Astrocyte (in vitro differentiated cells and primary cell): ENCODE data around the gene RAB11FIP3. TPM values are rescaled to one million over a fixed set of nuclear protein-coding genes. Genes with fewer than 3 reads are reported as not detected.

ENCODE experiments used
- DNase-seq: peaks from one replicate; pipeline ENCODE4 v3.0.0-alpha.2; 2010; ENCODE audit warnings: low read depth
- FAIRE-seq: peaks from 2 replicates; lab custom pipeline; 2011; peaks lifted over from hg19 to GRCh38; lab: Jason Lieb, UNC
- H2AFZ ChIP-seq: 2 replicates; pipeline ENCODE4 v1.6.0; 2012; ENCODE audit warnings: low read depth, low read length, inconsistent platforms
- H3K27ac ChIP-seq: 2 replicates; pipeline ENCODE4 v1.5.1; 2011; ENCODE audit warnings: low read depth, low read length, inconsistent platforms
- H3K27me3 ChIP-seq: 2 replicates; pipeline ENCODE4 v1.6.0; 2011; ENCODE audit warnings: low read length, inconsistent platforms; ENCODE audit not compliant: insufficient read depth
- H3K36me3 ChIP-seq: 2 replicates; pipeline ENCODE4 v1.5.1; 2011; ENCODE audit warnings: low read length, inconsistent platforms; ENCODE audit not compliant: insufficient read depth
- H3K4me1 ChIP-seq: 2 replicates; pipeline ENCODE4 v1.5.1; 2011; ENCODE audit warnings: low read length, inconsistent platforms; ENCODE audit not compliant: insufficient read depth
- H3K4me2 ChIP-seq: 2 replicates; pipeline ENCODE4 v1.6.0; 2012; ENCODE audit warnings: low read length, inconsistent platforms
- H3K4me3 ChIP-seq: 2 replicates; pipeline ENCODE4 v1.5.1; 2011; ENCODE audit warnings: low read depth, mild to moderate bottlenecking, low read length, inconsistent platforms; ENCODE audit not compliant: insufficient read depth
- H3K79me2 ChIP-seq: 2 replicates; pipeline ENCODE4 v1.6.0; 2012; ENCODE audit warnings: mild to moderate bottlenecking, low read length, inconsistent platforms; ENCODE audit not compliant: insufficient read depth
- H3K9ac ChIP-seq: 2 replicates; pipeline ENCODE4 v1.6.0; 2012; ENCODE audit warnings: mild to moderate bottlenecking, low read length, inconsistent platforms
- H3K9me3 ChIP-seq: 2 replicates; pipeline ENCODE4 v1.5.1; 2012; ENCODE audit warnings: low read depth, mild to moderate bottlenecking, low read length, inconsistent platforms; ENCODE audit not compliant: insufficient read depth
- H4K20me1 ChIP-seq: 2 replicates; pipeline ENCODE4 v1.6.0; 2012; ENCODE audit warnings: low read length, inconsistent platforms; ENCODE audit not compliant: insufficient read depth
- H3K27ac Mint-ChIP-seq: one replicate; pipeline ENCODE4 v1.8.0; 2021; ENCODE audit warnings: mild to moderate bottlenecking, mixed read lengths; ENCODE audit not compliant: unreplicated experiment
- H3K27me3 Mint-ChIP-seq: one replicate; pipeline ENCODE4 v1.8.0; 2021; ENCODE audit warnings: low read depth, mixed read lengths; ENCODE audit not compliant: unreplicated experiment
- H3K36me3 Mint-ChIP-seq: one replicate; pipeline ENCODE4 v1.8.0; 2021; ENCODE audit warnings: low read depth, mixed read lengths; ENCODE audit not compliant: unreplicated experiment
- H3K4me1 Mint-ChIP-seq: one replicate; pipeline ENCODE4 v1.8.0; 2021; ENCODE audit warnings: low read depth, mixed read lengths; ENCODE audit not compliant: unreplicated experiment
- H3K4me3 Mint-ChIP-seq: one replicate; pipeline ENCODE4 v1.8.0; 2021; ENCODE audit warnings: mild to moderate bottlenecking, moderate library complexity, mixed read lengths; ENCODE audit not compliant: unreplicated experiment
- H3K9me3 Mint-ChIP-seq: one replicate; pipeline ENCODE4 v1.8.0; 2021; ENCODE audit warnings: mild to moderate bottlenecking, mixed read lengths; ENCODE audit not compliant: unreplicated experiment
- EZH2 ChIP-seq: IDR thresholded peaks from 2 replicates; pipeline ENCODE4 v1.6.1; 2012; ENCODE audit warnings: mild to moderate bottlenecking, low read length, inconsistent platforms; ENCODE audit not compliant: insufficient read depth
- total RNA-seq: library from RNA; stranded (reverse); gene quantifications from 2 replicates; pipeline ENCODE4 v1.2.1, GENCODE V29; 2021
- TF ChIP-seq, protein P1 (sequence below): IDR thresholded peaks from 2 replicates; pipeline ENCODE4 v1.5.1; 2011; ENCODE audit warnings: low read depth, mild to moderate bottlenecking, inconsistent platforms, low read length, moderate library complexity; ENCODE audit not compliant: insufficient read depth

RAB11FIP3 gene
- total RNA-seq, 1 donor from 2014 or later: 21.2 TPM

DNA sequence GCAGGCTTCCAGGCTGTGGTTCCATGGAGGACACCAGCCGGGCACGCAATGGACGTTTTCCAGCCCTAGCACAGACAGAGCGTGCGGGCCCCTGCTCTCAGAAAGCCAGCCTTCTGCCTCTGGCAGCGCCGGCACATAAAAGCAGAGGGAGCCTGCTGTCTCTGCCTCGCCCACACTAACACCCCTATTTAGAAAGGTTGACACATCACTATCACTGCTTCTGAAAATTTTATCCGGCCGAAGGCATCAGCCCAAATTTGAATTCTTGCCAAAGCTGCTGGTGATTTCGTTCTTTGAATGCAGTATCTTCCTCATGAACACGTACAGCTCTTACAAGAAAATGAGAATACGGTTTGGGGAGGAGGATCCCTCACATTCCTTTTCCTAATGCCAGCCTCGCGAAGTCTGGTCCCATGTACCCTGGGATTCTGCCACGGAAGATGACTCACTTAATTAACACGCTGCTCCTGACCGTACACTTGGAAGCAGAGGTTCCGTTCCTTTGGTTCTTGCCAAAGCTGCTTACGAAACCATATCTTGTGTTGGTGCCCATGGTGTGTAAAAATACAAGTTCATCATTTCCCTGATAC, 1.3 kb upstream of the RAB11FIP3 start:
- Histone ChIP-seq H3K9me3 (no peaks in the 10 kb centered on the region), H3K4me2 (peak overlapping the region; percentile 96), H4K20me1 (peaks cover 29% of the 10 kb centered on the region), H2AFZ (peak overlapping the region; percentile 97), H3K79me2 (peaks cover 29% of the 10 kb centered on the region), H3K9ac (peak overlapping the region; percentile 72), H3K4me3 (peak overlapping the region; percentile 68), H3K27me3 (no peaks in the 10 kb centered on the region), H3K27ac (peak overlapping the region; percentile 35), H3K4me1 (peaks cover 25% of the 10 kb centered on the region), H3K36me3 (no peaks in the 10 kb centered on the region)
- H3K27me3 Mint-ChIP-seq: peaks cover 15% of the 10 kb centered on the region
- H3K27ac Mint-ChIP-seq: no peak overlapping the region
- H3K9me3 Mint-ChIP-seq: no peaks in the 10 kb centered on the region
- FAIRE-seq (peak; percentile 55), DNase-seq (peak; percentile 96)
- peaks cover 16% of the 10 kb centered on the region for H3K4me1 Mint-ChIP-seq
- no peak for TF ChIP-seq EZH2
- TF ChIP-seq, protein P1, sequence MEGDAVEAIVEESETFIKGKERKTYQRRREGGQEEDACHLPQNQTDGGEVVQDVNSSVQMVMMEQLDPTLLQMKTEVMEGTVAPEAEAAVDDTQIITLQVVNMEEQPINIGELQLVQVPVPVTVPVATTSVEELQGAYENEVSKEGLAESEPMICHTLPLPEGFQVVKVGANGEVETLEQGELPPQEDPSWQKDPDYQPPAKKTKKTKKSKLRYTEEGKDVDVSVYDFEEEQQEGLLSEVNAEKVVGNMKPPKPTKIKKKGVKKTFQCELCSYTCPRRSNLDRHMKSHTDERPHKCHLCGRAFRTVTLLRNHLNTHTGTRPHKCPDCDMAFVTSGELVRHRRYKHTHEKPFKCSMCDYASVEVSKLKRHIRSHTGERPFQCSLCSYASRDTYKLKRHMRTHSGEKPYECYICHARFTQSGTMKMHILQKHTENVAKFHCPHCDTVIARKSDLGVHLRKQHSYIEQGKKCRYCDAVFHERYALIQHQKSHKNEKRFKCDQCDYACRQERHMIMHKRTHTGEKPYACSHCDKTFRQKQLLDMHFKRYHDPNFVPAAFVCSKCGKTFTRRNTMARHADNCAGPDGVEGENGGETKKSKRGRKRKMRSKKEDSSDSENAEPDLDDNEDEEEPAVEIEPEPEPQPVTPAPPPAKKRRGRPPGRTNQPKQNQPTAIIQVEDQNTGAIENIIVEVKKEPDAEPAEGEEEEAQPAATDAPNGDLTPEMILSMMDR: no peak
- peak overlapping the region; percentile 76 for H3K4me3 Mint-ChIP-seq
- peaks cover 7% of the 10 kb centered on the region for H3K36me3 Mint-ChIP-seq

DNA sequence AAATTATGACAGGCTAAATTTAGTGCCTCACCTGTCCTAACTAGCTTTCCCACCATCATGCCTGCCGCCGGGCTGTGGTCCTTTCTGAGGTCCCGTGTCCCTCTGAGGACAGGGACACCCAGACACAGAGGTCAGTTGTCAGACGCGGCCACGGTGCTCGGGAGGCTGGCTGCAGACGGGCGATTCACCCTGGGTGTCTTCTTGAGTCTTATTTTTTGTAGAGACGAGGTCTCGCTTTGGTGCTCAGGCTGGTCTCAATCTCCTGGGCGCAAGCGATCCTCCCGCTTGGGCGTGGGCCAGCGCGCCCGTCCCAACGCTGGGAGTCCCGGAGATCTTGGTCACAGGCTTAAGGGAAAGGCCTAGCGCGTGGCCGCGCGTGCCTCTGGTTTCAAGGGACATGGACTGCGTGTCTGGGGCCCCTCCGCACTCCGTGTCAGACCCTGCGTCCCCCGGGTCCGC, 797 bp upstream of the RAB11FIP3 start:
- Histone ChIP-seq H3K27ac (peak overlapping the region; percentile 35), H3K4me3 (peak overlapping the region; percentile 68), H3K79me2 (peaks cover 34% of the 10 kb centered on the region), H3K36me3 (no peaks in the 10 kb centered on the region), H3K9me3 (no peaks in the 10 kb centered on the region), H3K4me1 (peaks cover 25% of the 10 kb centered on the region), H3K9ac (peak overlapping the region; percentile 72), H4K20me1 (peaks cover 33% of the 10 kb centered on the region), H3K27me3 (no peaks in the 10 kb centered on the region), H2AFZ (peak overlapping the region; percentile 97), H3K4me2 (peak overlapping the region; percentile 96)
- peaks cover 16% of the 10 kb centered on the region for H3K4me1 Mint-ChIP-seq
- H3K9me3 Mint-ChIP-seq: no peaks in the 10 kb centered on the region
- peak overlapping the region; percentile 76 for H3K4me3 Mint-ChIP-seq
- peaks cover 7% of the 10 kb centered on the region for H3K36me3 Mint-ChIP-seq
- DNase-seq (no peak), FAIRE-seq (no peak)
- H3K27me3 Mint-ChIP-seq: peaks cover 15% of the 10 kb centered on the region
- H3K27ac Mint-ChIP-seq: peak overlapping the region; percentile 66
- TF ChIP-seq, protein P1: no peak
- TF ChIP-seq EZH2: no peak

DNA sequence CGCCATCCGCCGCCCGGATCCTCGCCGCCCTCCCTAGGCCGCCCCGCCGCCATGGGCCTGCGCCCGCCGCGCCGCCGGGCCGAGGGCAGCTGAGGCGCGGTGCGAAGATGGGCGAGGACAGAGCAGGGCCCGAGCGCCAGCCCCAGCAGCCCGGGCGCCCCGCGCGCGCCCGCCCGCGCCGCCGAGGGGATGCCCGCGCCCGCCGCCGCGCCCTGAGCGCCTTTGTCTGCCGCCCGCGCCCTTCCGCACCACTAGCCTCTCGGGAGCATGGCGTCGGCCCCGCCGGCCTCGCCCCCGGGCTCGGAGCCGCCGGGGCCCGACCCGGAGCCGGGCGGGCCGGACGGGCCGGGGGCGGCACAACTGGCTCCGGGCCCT, 278 bp downstream of the RAB11FIP3 start:
- Histone ChIP-seq H2AFZ (no peak overlapping the region), H3K4me2 (peak overlapping the region; percentile 96), H3K4me1 (peaks cover 25% of the 10 kb centered on the region), H3K4me3 (peak overlapping the region; percentile 71), H4K20me1 (peaks cover 42% of the 10 kb centered on the region), H3K9ac (peak overlapping the region; percentile 72), H3K79me2 (peaks cover 44% of the 10 kb centered on the region), H3K9me3 (no peaks in the 10 kb centered on the region), H3K36me3 (no peaks in the 10 kb centered on the region), H3K27me3 (no peaks in the 10 kb centered on the region), H3K27ac (no peak overlapping the region)
- DNase-seq: no peak
- peaks cover 7% of the 10 kb centered on the region for H3K36me3 Mint-ChIP-seq
- H3K4me3 Mint-ChIP-seq: no peak overlapping the region
- peaks cover 16% of the 10 kb centered on the region for H3K4me1 Mint-ChIP-seq
- FAIRE-seq: no peak
- TF ChIP-seq, protein P1: no peak
- TF ChIP-seq EZH2: no peak
- no peak overlapping the region for H3K27ac Mint-ChIP-seq
- H3K27me3 Mint-ChIP-seq: peaks cover 14% of the 10 kb centered on the region
- H3K9me3 Mint-ChIP-seq: no peaks in the 10 kb centered on the region
